GM18909 (cell line): Measurements from ENCODE around the gene PI4K2B.
"Not testable (repeated sequence)": the region's sequence is repeated elsewhere in the genome, so short reads cannot be mapped to it uniquely, and the experiment has no call there.

Source experiments
- ATAC-seq: cut with Tn5 transposase; IDR thresholded peaks from one replicate; pipeline ENCODE4 v1.9.1; 2021; ENCODE audit warnings: mild to moderate bottlenecking; ENCODE audit not compliant: unreplicated experiment, poor library complexity

Gene PI4K2B

GRCh38 chr4:25240754-25241210, 6.9 kb downstream of the PI4K2B start:
- peak; percentile 67 for ATAC-seq

GRCh38 chr4:25242195-25242594, 8.4 kb downstream of the PI4K2B start:
- not testable (repeated sequence) for ATAC-seq

- no peak for ATAC-seq
These were observed 11.3 kb downstream of the PI4K2B start for GRCh38 chr4:25245181-25245580.

GRCh38 chr4:25246680-25247611, 13.1 kb downstream of the PI4K2B start:
- ATAC-seq, result no peak

GRCh38 chr4:25248875-25249274, 15.0 kb downstream of the PI4K2B start:
- not testable (repeated sequence) for ATAC-seq

- ATAC-seq, result not testable (repeated sequence)
These were observed 15.7 kb downstream of the PI4K2B start for GRCh38 chr4:25249494-25249893.

- peak; percentile 37 for ATAC-seq
These were observed 18.6 kb downstream of the PI4K2B start for GRCh38 chr4:25252230-25253070.

- ATAC-seq, result peak; percentile 48
These were observed 19.2 kb downstream of the PI4K2B start for GRCh38 chr4:25253071-25253445.

- not testable (repeated sequence) for ATAC-seq
These were observed 20.0 kb downstream of the PI4K2B start for GRCh38 chr4:25253786-25254185.

GRCh38 chr4:25258980-25259578, 25.2 kb downstream of the PI4K2B start:
- no peak for ATAC-seq

GRCh38 chr4:25271866-25272265, 38.0 kb downstream of the PI4K2B start:
- no peak for ATAC-seq

GRCh38 chr4:25280210-25280609, 46.4 kb downstream of the PI4K2B start:
- ATAC-seq, result no peak

- no peak for ATAC-seq
These were observed 50.1 kb downstream of the PI4K2B start for GRCh38 chr4:25283948-25284347.

- ATAC-seq, result no peak
These were observed 50.6 kb downstream of the PI4K2B start for GRCh38 chr4:25284466-25284865.

- ATAC-seq, result no peak
These were observed 56.7 kb downstream of the PI4K2B start for GRCh38 chr4:25290490-25291067.

- no peak for ATAC-seq
These were observed 57.4 kb downstream of the PI4K2B start for GRCh38 chr4:25291158-25291733.

GRCh38 chr4:25297528-25298242, 63.9 kb downstream of the PI4K2B start:
- no peak for ATAC-seq

- ATAC-seq, result no peak
These were observed 65.8 kb downstream of the PI4K2B start for GRCh38 chr4:25299476-25300203.

- ATAC-seq, result no peak
These were observed 67.6 kb downstream of the PI4K2B start for GRCh38 chr4:25301471-25301870.
